Lung microvascular endothelial cell (primary cell): ENCODE results near the gene CXCL5. TPM values are rescaled to one million over a fixed set of nuclear protein-coding genes. Genes with fewer than 3 reads are reported as not detected.
A peak's percentile ranks its signal among the peaks of the same experiment; 100 is the strongest.
"Not testable (repeated sequence)": the region's sequence is repeated elsewhere in the genome, so short reads cannot be mapped to it uniquely, and the experiment has no call there.

Experiments used
- DNase-seq, 2 donors: peaks; one replicate each; pipeline versions ENCODE4 v3.0.0 to v3.0.0-alpha.2; 2010; ENCODE audit warnings: low read depth in 2 of 2
- total RNA-seq: library from RNA; depleted of rRNA; stranded (reverse); fragments of >200 nt; gene quantifications from 2 replicates; pipeline ENCODE4 v1.2.1, GENCODE V29; 2014

Gene CXCL5
- total RNA-seq, 1 donor from 2014 or later, result under 0.01 TPM

GRCh38 chr4:74015126-74015780 lies 16.8 kb upstream of the CXCL5 start:
- no peak for DNase-seq

GRCh38 chr4:74014332-74014731 lies 15.9 kb upstream of the CXCL5 start:
- DNase-seq, result peak in 1 of 2 donors; percentile 16

DNA sequence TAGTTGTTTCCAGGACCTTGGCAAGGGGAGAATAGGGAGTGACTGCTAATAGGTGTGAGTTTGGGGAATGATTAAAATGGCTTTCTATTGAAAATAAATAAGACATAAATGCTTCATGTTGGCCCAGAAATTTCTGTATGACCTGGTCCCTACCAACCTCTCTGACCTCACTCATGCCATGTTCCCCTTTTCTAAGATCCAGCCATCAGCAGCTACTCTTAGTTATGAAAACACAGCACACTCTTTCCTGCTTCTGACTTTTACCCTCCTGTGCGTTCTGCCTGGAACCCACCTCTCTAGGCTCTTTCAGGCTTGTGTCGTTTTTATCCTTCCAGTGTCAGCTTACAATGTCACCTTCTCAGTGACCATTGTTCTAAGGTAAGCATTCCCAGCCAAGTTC lies 14.8 kb upstream of the CXCL5 start:
- no peak for DNase-seq

- no peak for DNase-seq
Observed at GRCh38 chr4:74012130-74012529, 13.7 kb upstream of the CXCL5 start.

DNA sequence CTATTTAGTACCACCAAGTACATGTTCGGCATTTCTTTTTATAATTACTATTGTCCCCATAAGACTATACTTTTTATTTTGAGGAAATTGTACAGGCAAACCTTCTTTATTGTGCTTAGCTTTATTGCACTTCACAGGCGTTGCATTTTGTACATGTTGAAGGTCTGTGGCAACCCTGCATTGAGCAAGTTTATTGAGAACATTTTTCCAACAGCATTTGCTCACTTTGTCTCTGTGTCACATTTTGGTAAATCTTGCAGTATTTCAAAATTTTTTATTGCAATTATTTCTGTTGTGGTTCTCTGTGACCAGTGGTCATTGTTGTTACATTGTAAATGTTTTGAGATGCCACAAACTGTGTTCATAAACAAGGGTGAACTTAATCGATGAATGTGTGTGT lies 10.8 kb upstream of the CXCL5 start:
- no peak for DNase-seq

- DNase-seq, result no peak
Observed at GRCh38 chr4:74006009-74006476, 7.6 kb upstream of the CXCL5 start.

GRCh38 chr4:74005528-74005927 lies 7.1 kb upstream of the CXCL5 start:
- peak in 1 of 2 donors; percentile 11 for DNase-seq

GRCh38 chr4:74004668-74005067 lies 6.2 kb upstream of the CXCL5 start:
- DNase-seq, result no peak

GRCh38 chr4:74000301-74000700 lies 1.8 kb upstream of the CXCL5 start:
- DNase-seq, result no peak

DNA sequence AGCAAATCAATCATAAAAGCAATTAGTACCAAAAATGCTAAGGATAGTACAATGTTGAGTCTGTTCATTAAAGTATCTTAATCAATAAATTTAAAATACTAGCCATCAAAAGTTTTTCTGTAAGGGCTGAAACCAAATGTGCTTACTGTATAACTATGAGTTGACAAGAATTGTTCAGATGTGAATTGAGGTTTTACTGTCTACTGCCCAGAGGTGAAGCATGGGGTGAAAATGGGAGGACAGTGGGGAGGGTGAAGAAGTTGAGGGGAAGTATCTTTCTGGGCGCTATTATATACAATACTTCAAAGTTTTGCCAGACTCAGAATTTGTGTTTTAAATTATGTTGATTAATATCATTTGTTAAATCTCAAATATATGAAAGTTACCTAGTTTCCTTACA lies 6.4 kb downstream of the CXCL5 start:
- no peak for DNase-seq

DNA sequence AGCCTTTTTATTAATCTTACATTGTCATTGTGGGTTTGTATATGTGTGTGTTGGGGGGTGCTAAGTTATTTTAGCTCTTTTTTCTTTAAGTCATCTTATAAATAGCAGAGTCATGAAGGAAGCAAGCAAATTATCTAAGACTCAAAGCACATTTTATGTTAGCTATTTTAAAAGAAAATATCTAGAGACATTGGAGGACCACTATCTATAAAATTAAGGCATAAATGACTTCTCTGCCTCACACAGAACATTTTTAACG lies 6.8 kb downstream of the CXCL5 start:
- no peak for DNase-seq

GRCh38 chr4:73990988-73991741 lies 7.3 kb downstream of the CXCL5 start:
- no peak for DNase-seq

DNA sequence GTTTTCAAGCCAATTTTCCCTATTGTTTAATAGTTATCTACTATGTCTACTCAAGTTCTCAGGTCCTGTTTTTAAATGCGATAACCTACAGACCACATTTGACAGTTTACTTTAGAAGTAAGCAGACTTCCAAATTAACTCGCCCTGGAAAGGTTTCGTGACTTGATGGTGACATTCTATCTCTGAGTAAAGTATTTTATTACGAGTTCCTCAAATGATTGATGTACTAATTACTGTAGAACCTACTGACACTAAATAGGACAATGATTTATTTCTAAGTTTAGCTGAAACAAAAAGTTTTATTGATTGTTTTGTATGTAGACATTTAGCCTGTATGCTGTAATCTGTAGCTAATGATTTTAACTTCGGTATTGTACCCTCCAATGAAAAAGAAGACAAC lies 8.5 kb downstream of the CXCL5 start:
- no peak for DNase-seq

DNA sequence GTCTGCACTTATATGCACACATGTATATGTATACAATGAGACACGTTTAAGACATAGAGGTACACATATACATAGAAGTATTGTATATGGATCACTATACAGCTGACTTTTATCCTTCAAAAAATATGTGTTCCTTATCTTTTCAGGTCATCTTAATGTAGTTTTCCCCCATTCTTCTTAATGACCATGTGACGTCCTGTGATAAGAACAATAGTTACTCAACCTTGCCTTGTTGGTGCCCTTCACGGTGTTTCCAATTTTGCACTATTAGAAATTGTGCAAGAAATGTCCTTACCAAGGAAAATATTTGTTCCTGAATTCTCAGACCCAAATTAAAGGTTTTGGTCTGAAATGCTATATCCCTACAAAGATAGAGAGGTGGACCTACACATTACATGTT lies 9.4 kb downstream of the CXCL5 start:
- DNase-seq, result no peak

DNA sequence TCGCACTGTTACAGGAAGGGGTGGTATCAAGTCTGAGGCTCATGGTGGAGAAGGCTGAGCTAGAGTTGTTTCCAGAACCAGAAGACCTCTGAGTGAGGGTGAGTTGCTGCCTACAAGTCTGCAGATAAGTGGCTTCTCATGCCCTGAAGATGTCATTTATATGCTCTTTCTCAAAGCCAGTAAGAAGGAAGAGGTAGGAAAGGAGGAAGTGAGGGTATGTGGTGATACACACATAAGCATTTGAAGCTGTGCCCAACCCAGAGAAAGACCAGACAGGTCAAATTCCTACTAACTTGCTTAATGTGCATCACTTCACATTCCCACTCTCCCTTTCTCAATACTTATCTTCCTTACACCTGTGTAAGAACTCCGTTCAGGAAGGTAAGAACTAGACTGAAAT lies 10.4 kb downstream of the CXCL5 start, which contains the start of gene PPBP:
Gene PPBP, minus strand, starts transcription at position 130 of the 400 bp plus-strand sequence. Its CDS starts 87 bp downstream, at position 43.
- DNase-seq, result no peak

DNA sequence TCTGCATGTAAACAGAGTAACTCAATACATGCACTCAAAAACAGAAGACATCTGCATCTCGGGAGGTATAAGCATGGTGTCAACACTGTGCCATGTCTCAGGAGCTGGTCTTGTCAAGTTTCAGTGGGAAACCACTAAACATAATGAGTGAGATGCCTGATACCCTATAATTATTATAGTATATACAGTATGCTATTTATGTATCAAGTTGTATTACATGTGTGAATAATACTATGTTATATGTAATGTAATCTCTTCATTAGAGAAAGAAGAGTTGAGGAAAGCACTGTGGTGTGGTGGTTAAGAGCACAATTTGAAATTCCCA lies 13.0 kb downstream of the CXCL5 start:
- DNase-seq, result no peak

GRCh38 chr4:73984736-73985527 lies 13.5 kb downstream of the CXCL5 start:
- no peak for DNase-seq

GRCh38 chr4:73981175-73981574 lies 17.3 kb downstream of the CXCL5 start:
- DNase-seq, result not testable (repeated sequence)

GRCh38 chr4:73979407-73979957 lies 19.0 kb downstream of the CXCL5 start:
- no peak for DNase-seq

GRCh38 chr4:73978886-73979285 lies 19.6 kb downstream of the CXCL5 start:
- DNase-seq, result no peak

DNA sequence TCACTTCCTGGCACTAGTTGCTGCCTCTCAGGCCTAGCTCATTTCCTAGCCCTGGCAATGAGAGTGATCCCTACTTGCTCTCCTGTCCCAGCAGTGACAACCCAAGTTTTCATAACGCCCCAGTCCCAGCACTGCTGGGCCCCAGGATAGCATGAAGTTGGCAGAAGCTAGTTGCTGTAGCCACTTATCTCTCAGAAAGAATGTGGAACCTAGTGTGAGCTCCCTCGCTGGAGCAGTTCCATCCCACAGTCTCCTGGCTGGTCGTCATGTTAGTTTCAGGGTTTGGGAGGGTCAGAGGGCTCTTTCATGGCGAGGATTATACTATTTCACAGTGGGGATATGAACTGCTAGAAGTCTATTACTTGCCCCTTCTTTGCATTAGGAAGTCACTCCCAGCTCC lies 21.8 kb downstream of the CXCL5 start:
- peak in 1 of 2 donors; percentile 26 for DNase-seq

GRCh38 chr4:73976217-73976616 lies 22.3 kb downstream of the CXCL5 start:
- no peak for DNase-seq
